Prostate gland (tissue), 2 donors: ENCODE data around the gene ASH1L. TPM values are rescaled to one million over a fixed set of nuclear protein-coding genes. Genes with fewer than 3 reads are reported as not detected.

ENCODE experiments used
- DNase-seq: peaks from one replicate; pipeline ENCODE4 v3.0.0-alpha.2; 2019; ENCODE audit warnings: low spot score
- H3K27ac ChIP-seq, 2 donors: fragments of 200-600 bp; sonication (generic); 2 replicates each; pipeline ENCODE4 v1.5.1; 2017 to 2019
- H3K27me3 ChIP-seq: fragments of 200-600 bp; sonication (generic); replicated peaks from 2 replicates; pipeline ENCODE4 v1.5.1; 2019; ENCODE audit not compliant: insufficient read depth
- H3K36me3 ChIP-seq, 2 donors: fragments of 200-600 bp; sonication (generic); 1 replicate in 1 of 2; 2 replicates in 1 of 2; pipeline versions ENCODE4 v1.5.1 to v1.8.1; 2017 to 2019
- H3K4me1 ChIP-seq: fragments of 200-600 bp; sonication (generic); replicated peaks from 2 replicates; pipeline ENCODE4 v1.5.1; 2019
- H3K4me3 ChIP-seq, 2 donors: fragments of 200-600 bp; sonication (generic); 2 replicates each; pipeline ENCODE4 v1.5.1; 2017 to 2019
- H3K9me3 ChIP-seq: fragments of 200-600 bp; sonication (generic); 2 replicates; pipeline ENCODE4 v1.5.1; 2017
- POLR2A ChIP-seq: fragments of 450-650 bp; IDR thresholded peaks from one replicate; pipeline ENCODE4 v1.6.1; 2016; ENCODE audit warnings: antibody characterized with exemption, mild to moderate bottlenecking
- POLR2AphosphoS5 ChIP-seq: sonication (generic); formaldehyde crosslinking; IDR thresholded peaks from one replicate; pipeline ENCODE4 v1.6.1; 2017; ENCODE audit warnings: antibody characterized with exemption
- WGBS: methylation state at CpG from one replicate; pipeline ENCODE4 v1.1.5; 2018; 5-methylcytosine and 5-hydroxymethylcytosine counted together
- intact Hi-C: fragments of 100-400 bp; cut with DNase I; formaldehyde crosslinking; loops from one replicate; pipeline ENCODE4 v1.14.2; 2022
- total RNA-seq, 2 donors: library from RNA; depleted of rRNA; stranded (reverse); fragments of >200 nt; gene quantifications; one replicate each; pipeline ENCODE4 v1.1.0, GENCODE V29; 2016
- TF ChIP-seq, protein P1 (sequence below), 4 experiments: fragments of 200-600 bp in 2 of 4; fragments of 450-650 bp in 2 of 4; sonication (generic) in 2 of 4; IDR thresholded peaks; 1 replicate in 3 of 4; 2 replicates in 1 of 4; pipeline ENCODE4 v1.5.1; 2016 to 2019; ENCODE audit warnings: antibody characterized with exemption in 4 of 4, mild to moderate bottlenecking in 2 of 4, moderate library complexity in 2 of 4

Gene ASH1L
- total RNA-seq, 2 donors from 2014 or later = 53.1 to 66.2 TPM

DNA sequence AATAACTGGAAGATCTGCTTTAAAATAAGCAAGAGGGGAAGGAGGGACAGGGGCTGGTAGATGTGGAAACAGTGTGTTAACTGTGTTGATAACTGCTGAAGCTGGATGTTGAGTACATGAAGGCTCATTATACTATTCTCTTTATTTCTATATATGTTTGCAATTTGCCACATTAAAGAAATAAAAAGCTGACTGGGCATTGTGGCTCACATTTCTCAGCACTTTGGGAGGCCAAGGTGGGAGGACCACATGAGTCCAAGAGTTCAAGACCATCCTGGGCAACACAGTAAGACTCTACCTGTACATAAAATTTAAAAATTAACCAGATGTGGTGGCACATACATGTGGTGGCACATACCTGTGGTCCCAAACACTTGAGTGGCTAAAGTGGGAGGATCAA lies 6.7 kb downstream of the ASH1L start:
- DNase-seq = no peak
- Histone ChIP-seq H3K4me1 (no peaks in the 10 kb centered on the region), H3K36me3 (no peaks in the 10 kb centered on the region), H3K27ac (no peak overlapping the region), H3K4me3 (no peak overlapping the region), H3K9me3 (no peaks in the 10 kb centered on the region), H3K27me3 (no peaks in the 10 kb centered on the region)
- TF ChIP-seq POLR2A (no peak), POLR2AphosphoS5 (no peak)
- TF ChIP-seq, protein P1, sequence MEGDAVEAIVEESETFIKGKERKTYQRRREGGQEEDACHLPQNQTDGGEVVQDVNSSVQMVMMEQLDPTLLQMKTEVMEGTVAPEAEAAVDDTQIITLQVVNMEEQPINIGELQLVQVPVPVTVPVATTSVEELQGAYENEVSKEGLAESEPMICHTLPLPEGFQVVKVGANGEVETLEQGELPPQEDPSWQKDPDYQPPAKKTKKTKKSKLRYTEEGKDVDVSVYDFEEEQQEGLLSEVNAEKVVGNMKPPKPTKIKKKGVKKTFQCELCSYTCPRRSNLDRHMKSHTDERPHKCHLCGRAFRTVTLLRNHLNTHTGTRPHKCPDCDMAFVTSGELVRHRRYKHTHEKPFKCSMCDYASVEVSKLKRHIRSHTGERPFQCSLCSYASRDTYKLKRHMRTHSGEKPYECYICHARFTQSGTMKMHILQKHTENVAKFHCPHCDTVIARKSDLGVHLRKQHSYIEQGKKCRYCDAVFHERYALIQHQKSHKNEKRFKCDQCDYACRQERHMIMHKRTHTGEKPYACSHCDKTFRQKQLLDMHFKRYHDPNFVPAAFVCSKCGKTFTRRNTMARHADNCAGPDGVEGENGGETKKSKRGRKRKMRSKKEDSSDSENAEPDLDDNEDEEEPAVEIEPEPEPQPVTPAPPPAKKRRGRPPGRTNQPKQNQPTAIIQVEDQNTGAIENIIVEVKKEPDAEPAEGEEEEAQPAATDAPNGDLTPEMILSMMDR (IDR thresholded peaks at IDR 0.05) = no peak
- intact Hi-C loops = no loop called here

DNA sequence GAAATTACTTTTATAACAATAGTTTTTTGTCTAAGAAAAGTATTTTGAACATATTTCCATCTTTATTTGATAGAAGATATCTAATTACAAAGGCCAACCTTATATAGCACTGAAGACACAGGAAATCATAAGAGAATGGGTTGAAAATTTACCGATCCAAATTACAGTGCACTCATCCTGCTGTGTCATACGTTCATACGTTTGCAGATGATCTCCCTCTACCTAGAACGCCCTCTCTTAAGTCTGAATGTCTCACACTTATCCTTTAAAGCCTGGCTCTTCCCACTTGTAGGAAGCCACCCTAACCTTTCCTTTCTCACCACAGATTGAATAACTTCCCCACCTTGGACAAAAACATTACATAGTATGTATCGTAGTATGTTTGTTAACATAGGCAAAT lies 9.3 kb downstream of the ASH1L start:
- TF ChIP-seq POLR2AphosphoS5 (no peak), POLR2A (no peak)
- TF ChIP-seq, protein P1 (IDR thresholded peaks at IDR 0.05) = no peak
- no peak overlapping the region for H3K4me3 ChIP-seq
- no peaks in the 10 kb centered on the region for H3K9me3 ChIP-seq
- 47% methylated on average over 5 of the region's 5 CpGs for WGBS
- H3K27me3 ChIP-seq = no peaks in the 10 kb centered on the region
- no peaks in the 10 kb centered on the region for H3K36me3 ChIP-seq
- no peaks in the 10 kb centered on the region for H3K4me1 ChIP-seq
- no peak overlapping the region for H3K27ac ChIP-seq
- DNase-seq = no peak
- intact Hi-C loops = no loop called here

DNA sequence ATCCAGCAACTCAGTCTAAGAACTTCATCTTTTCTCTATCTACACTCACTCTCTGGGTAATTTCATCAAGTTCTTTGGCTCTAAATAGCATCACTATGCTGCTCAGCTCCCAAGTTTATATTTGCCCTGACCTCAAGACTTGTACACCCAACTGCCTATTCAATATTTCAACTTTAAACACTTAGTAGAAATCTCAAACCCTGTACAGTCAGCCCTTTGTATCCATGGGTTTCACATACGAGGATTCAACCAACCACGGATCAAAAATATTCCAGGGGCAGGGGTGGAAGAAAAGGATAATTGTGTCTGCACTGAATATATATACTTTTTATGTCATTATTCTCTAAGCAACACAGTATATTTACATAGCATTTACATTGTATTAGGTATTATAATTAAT lies 13.9 kb downstream of the ASH1L start:
- no peak overlapping the region for H3K27ac ChIP-seq
- no peaks in the 10 kb centered on the region for H3K36me3 ChIP-seq
- H3K4me1 ChIP-seq = no peaks in the 10 kb centered on the region
- TF ChIP-seq, protein P1 (IDR thresholded peaks at IDR 0.05) = no peak
- TF ChIP-seq POLR2AphosphoS5 (no peak), POLR2A (no peak)
- 54% methylated on average over 2 of the region's 2 CpGs for whole genome bisulfite sequencing
- intact Hi-C loops = no loop called here
- H3K27me3 ChIP-seq = no peaks in the 10 kb centered on the region
- no peaks in the 10 kb centered on the region for H3K9me3 ChIP-seq
- no peak for DNase-seq
- H3K4me3 ChIP-seq = no peak overlapping the region

DNA sequence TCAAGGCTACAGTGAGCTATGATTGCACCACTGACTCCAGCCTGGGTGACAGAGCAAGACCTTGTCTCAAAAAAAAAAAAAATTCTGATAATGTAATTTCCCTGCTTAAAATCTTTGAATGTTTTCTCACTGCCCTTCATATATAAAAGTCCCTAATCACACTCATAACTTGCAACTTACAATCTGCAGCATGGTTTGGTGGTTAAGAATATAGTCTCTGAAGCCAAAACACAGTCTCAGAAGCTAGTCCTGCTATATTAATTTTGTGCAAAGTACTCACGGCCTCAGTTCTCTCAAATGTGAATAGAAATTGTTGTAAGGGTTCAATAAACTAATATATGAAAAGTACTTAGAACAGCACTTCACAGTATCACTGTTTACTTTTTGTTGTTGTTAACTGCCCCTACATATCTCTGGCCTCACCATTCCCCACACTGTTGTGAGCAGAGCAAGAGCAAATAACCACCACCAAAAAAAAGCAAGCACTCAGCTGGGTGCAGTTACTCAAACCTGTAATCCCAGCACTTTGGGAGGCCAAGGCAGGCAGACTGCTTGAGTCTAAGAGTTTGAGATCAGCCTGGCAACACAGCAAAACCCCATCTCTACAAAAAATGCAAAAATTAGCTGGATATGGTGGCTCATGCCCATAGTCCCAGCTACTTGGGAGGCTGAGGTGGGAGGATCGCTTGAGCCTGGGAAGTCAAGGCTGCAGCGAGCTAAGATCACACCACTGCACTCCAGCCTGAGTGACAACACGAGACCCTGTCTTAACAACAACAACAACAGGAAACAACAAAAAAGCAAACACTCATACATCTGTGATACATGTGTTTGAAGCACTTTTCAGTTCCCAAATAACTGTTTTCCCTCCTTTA lies 22.4 kb downstream of the ASH1L start:
- Histone ChIP-seq H3K27me3 (no peaks in the 10 kb centered on the region), H3K4me1 (peaks cover 2% of the 10 kb centered on the region), H3K36me3 (no peaks in the 10 kb centered on the region), H3K27ac (no peak overlapping the region), H3K9me3 (no peaks in the 10 kb centered on the region), H3K4me3 (no peak overlapping the region)
- intact Hi-C loops = no loop called here
- TF ChIP-seq, protein P1 (IDR thresholded peaks at IDR 0.05) = no peak
- TF ChIP-seq POLR2A (no peak), POLR2AphosphoS5 (no peak)
- WGBS = 84% methylated on average over 4 of the region's 4 CpGs
- no peak for DNase-seq

DNA sequence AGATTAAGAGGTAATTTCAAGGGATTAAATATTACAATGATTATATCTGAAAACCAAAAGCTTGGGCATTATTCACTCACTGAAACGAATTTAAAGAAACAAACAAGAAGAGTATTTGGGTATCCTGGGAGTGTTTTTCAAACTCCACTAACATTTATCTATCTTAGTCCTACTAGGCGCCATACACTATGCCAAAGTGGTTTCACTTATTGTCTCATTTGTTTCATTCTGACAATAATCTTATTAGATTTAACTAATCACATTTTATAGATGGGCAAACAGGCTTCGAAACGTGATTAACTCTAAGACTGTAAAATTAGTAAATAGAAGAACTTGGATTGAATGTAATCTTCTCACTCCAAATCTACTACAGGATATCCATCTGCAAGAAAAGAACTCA lies 25.4 kb downstream of the ASH1L start:
- Histone ChIP-seq H3K27me3 (no peaks in the 10 kb centered on the region), H3K36me3 (no peaks in the 10 kb centered on the region), H3K27ac (no peak overlapping the region), H3K4me3 (no peak overlapping the region), H3K9me3 (no peaks in the 10 kb centered on the region), H3K4me1 (peaks cover 2% of the 10 kb centered on the region)
- intact Hi-C loops = no loop called here
- no peak for DNase-seq
- 71% methylated on average over 4 of the region's 4 CpGs for WGBS
- TF ChIP-seq, protein P1 (IDR thresholded peaks at IDR 0.05) = no peak
- TF ChIP-seq POLR2A = no peak
- no peak for TF ChIP-seq POLR2AphosphoS5
